Suprapubic skin (tissue), 4 donors: ENCODE data around the gene ATXN7L3. TPM values are rescaled to one million over a fixed set of nuclear protein-coding genes. Genes with fewer than 3 reads are reported as not detected.

ENCODE experiments used
- DNase-seq, 2 donors: peaks; one replicate each; pipeline ENCODE4 v3.0.0-alpha.2; 2019; ENCODE audit warnings: low spot score in 2 of 2
- H3K27ac ChIP-seq: fragments of 200-600 bp; sonication (generic); one replicate; pipeline ENCODE4 v1.5.1; 2019
- H3K27me3 ChIP-seq: fragments of 200-600 bp; sonication (generic); one replicate; pipeline ENCODE4 v1.5.1; 2019
- H3K36me3 ChIP-seq: fragments of 200-600 bp; sonication (generic); one replicate; pipeline ENCODE4 v1.5.1; 2019
- H3K4me1 ChIP-seq: fragments of 200-600 bp; sonication (generic); one replicate; pipeline ENCODE4 v1.5.1; 2019
- H3K4me3 ChIP-seq: fragments of 200-600 bp; sonication (generic); one replicate; pipeline ENCODE4 v1.5.1; 2019; ENCODE audit warnings: mild to moderate bottlenecking
- H3K9me3 ChIP-seq: fragments of 200-600 bp; sonication (generic); one replicate; pipeline ENCODE4 v1.5.1; 2019
- EP300 ChIP-seq: sonication (generic); formaldehyde crosslinking; IDR thresholded peaks from one replicate; pipeline ENCODE4 v1.6.1; 2017; ENCODE audit warnings: antibody characterized with exemption
- POLR2A ChIP-seq, 2 donors: fragments of 450-650 bp; IDR thresholded peaks; one replicate each; pipeline ENCODE4 v1.6.1; 2017; ENCODE audit warnings: antibody characterized with exemption in 2 of 2, mild to moderate bottlenecking in 2 of 2, moderate library complexity in 2 of 2
- POLR2AphosphoS5 ChIP-seq, 3 donors: sonication (generic); formaldehyde crosslinking; IDR thresholded peaks; one replicate each; pipeline ENCODE4 v1.6.1; 2017; ENCODE audit warnings: antibody characterized with exemption in 3 of 3
- WGBS: methylation state at CpG from one replicate; pipeline ENCODE4 v1.1.5; 2018; 5-methylcytosine and 5-hydroxymethylcytosine counted together
- total RNA-seq, 4 donors: library from RNA; depleted of rRNA; stranded (reverse); fragments of >200 nt; gene quantifications; one replicate each; pipeline ENCODE4 v1.1.0, GENCODE V29; 2016
- TF ChIP-seq, protein P1 (sequence below), 2 donors: fragments of 200-600 bp in 1 of 2; fragments of 450-650 bp in 1 of 2; sonication (generic) in 1 of 2; IDR thresholded peaks; one replicate each; pipeline ENCODE4 v1.5.1; 2016 to 2019; ENCODE audit warnings: antibody characterized with exemption in 2 of 2, mild to moderate bottlenecking in 1 of 2, moderate library complexity in 1 of 2

ATXN7L3 gene
- total RNA-seq, 4 donors from 2014 or later: 44.1 to 75.0 (median 67.3) TPM

DNA sequence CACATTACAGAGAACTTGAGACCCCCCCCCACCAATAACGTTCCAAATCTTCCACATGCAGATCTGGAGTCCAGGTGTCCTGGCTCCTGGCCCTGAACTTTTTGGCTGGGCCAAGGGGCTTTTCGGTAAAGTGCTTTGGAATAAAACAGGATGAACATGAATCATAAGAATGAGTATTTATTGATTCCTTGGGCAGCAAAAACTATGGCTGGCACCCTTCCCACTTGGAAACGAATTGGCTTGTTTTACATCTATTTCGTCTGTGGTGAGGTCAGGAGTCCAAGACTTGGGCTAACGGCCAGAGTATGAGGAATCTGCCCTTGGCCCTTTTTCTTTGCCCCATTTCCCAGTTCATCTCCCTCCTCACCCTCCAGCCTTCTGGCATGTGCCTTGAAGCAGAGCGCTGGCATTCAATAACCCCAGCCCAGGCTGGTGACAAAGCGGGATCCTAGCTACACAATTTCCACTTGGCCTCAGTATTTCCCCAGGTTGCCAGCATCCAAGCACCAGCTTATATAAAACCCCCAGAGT lies 23.9 kb upstream of the ATXN7L3 start:
- peak in 1 of 2 donors; percentile 68 for DNase-seq
- H3K4me3 ChIP-seq: no peak overlapping the region
- 17% methylated on average over 7 of the region's 7 CpGs for WGBS
- H3K27ac ChIP-seq: no peak overlapping the region
- no peaks in the 10 kb centered on the region for H3K36me3 ChIP-seq
- no peaks in the 10 kb centered on the region for H3K9me3 ChIP-seq
- TF ChIP-seq, protein P1, sequence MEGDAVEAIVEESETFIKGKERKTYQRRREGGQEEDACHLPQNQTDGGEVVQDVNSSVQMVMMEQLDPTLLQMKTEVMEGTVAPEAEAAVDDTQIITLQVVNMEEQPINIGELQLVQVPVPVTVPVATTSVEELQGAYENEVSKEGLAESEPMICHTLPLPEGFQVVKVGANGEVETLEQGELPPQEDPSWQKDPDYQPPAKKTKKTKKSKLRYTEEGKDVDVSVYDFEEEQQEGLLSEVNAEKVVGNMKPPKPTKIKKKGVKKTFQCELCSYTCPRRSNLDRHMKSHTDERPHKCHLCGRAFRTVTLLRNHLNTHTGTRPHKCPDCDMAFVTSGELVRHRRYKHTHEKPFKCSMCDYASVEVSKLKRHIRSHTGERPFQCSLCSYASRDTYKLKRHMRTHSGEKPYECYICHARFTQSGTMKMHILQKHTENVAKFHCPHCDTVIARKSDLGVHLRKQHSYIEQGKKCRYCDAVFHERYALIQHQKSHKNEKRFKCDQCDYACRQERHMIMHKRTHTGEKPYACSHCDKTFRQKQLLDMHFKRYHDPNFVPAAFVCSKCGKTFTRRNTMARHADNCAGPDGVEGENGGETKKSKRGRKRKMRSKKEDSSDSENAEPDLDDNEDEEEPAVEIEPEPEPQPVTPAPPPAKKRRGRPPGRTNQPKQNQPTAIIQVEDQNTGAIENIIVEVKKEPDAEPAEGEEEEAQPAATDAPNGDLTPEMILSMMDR (IDR thresholded peaks at IDR 0.05): no peak
- TF ChIP-seq EP300: no peak
- TF ChIP-seq POLR2AphosphoS5 (IDR thresholded peaks at IDR 0.05): no peak
- no peak for TF ChIP-seq POLR2A (IDR thresholded peaks at IDR 0.05)
- H3K4me1 ChIP-seq: peaks cover 24% of the 10 kb centered on the region
- H3K27me3 ChIP-seq: no peaks in the 10 kb centered on the region

DNA sequence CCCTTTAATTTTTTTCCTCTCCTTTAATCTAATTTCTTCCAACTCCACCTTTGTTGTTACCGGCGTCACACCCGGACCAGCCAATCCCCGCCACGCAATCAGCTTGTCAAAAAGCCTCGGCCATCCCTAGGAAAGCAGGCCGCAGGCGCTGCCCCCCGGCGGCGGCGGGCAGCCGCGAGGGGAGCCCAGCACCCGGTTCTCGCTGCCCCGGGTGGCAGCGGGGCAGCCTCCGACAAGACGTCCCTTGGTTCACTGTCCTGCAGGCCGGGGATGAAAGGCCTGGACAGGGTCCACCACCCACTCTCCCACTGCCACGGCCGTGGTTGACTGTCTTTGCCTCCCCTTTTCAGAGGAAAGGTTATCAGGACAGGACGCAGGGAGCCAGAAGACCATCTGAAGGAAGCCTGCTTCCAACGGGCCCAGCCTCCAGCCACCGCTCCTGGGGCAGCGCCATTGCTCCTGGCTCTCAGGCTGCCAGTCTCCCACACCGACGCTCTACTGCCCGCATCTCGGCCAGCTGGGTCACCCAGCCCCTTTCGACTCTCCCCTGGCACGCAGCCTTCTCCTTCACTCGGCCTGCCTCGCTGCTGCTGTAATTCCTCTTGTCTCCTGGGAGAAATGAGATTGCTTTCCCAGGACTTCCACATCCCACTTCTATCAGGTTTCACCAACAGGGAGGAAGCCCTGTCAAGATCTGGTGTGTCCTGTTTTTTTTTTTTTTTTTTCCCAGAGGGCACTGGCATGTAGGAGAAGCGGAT lies 22.6 kb upstream of the ATXN7L3 start:
- H3K4me1 ChIP-seq: peaks cover 35% of the 10 kb centered on the region
- peak; percentile 83 to 88 for DNase-seq
- H3K4me3 ChIP-seq: peak overlapping the region; percentile 77
- peak overlapping the region; percentile 100 for H3K27ac ChIP-seq
- no peak for TF ChIP-seq EP300
- TF ChIP-seq, protein P1 (IDR thresholded peaks at IDR 0.05): no peak
- TF ChIP-seq POLR2A (IDR thresholded peaks at IDR 0.05): no peak
- TF ChIP-seq POLR2AphosphoS5 (IDR thresholded peaks at IDR 0.05): peak in 1 of 3 donors; percentile 25
- H3K9me3 ChIP-seq: no peaks in the 10 kb centered on the region
- under 1% methylated on average over 35 of the region's 36 CpGs for WGBS
- H3K36me3 ChIP-seq: no peaks in the 10 kb centered on the region
- H3K27me3 ChIP-seq: no peaks in the 10 kb centered on the region

DNA sequence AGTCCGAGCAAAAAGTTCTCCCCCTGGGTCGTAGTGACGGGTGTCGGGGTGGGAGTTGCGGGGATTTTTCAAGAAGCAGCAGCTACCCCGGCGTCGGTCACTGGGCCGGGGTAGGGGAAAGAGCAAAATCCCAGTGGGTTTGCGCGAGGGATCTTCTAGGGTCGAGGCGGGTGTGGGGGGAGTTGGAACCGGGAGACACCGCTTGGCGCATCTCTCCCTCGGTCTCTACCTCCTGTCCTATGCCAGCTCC lies 22.1 kb upstream of the ATXN7L3 start:
- TF ChIP-seq POLR2AphosphoS5 (IDR thresholded peaks at IDR 0.05) (no peak), POLR2A (IDR thresholded peaks at IDR 0.05) (no peak), EP300 (no peak)
- TF ChIP-seq, protein P1 (IDR thresholded peaks at IDR 0.05): no peak

DNA sequence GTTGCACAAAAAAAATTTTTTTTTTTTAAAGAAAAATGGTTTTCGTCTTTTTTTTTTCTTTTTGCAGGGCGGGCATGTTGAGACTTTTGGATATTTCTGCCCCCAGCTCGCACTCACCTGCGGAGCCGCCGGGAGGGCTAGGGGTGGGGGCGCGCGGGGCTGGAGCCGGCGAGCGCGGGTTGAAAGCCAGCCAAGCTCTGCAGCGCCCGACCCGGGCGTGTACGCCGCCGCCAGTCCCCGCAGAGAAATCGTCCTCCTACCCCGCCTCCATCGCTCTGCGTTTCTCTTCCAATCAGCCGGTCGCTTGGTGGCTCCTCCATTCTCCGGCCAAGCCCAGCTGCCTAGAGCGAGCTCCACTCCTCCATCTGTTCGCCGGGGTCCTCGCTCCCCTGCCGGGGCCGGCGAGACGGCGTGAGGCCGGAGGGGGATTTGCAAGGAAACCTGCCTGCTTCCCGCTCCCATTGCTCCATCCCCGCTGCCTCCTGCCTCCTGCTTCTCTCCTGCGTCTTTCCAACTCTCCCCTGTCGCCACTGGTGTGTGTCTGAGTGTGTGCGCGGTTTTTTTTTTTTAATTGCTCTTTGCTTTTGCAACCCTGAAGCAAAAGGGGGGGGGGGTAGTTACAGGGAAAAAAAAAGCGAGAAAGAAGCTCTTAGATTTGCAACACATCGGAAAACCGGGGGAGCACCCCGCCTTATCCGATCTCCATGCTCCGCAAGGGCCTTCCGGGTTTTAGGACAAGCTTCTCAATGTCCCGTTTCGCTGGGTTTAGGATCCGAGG lies 21.6 kb upstream of the ATXN7L3 start:
- peak overlapping the region; percentile 100 for H3K27ac ChIP-seq
- no peaks in the 10 kb centered on the region for H3K9me3 ChIP-seq
- peak overlapping the region; percentile 77 for H3K4me3 ChIP-seq
- H3K27me3 ChIP-seq: no peaks in the 10 kb centered on the region
- WGBS: under 1% methylated on average over 38 of the region's 54 CpGs
- TF ChIP-seq, protein P1 (IDR thresholded peaks at IDR 0.05): no peak
- TF ChIP-seq POLR2AphosphoS5 (IDR thresholded peaks at IDR 0.05): peak in 2 of 3 donors; percentile 13 to 44
- peaks cover 7% of the 10 kb centered on the region for H3K36me3 ChIP-seq
- DNase-seq: peak; percentile 89 to 92
- H3K4me1 ChIP-seq: peaks cover 45% of the 10 kb centered on the region

More for the DNA sequence above, 22.1 kb upstream of the ATXN7L3 start:
- peak in 1 of 2 donors; percentile 72 for DNase-seq
- under 1% methylated on average over 17 of the region's 17 CpGs for WGBS
- H3K4me3 ChIP-seq: peak overlapping the region; percentile 77
- peaks cover 1% of the 10 kb centered on the region for H3K36me3 ChIP-seq
- no peaks in the 10 kb centered on the region for H3K27me3 ChIP-seq
- H3K27ac ChIP-seq: peak overlapping the region; percentile 100
- H3K4me1 ChIP-seq: peaks cover 40% of the 10 kb centered on the region
- H3K9me3 ChIP-seq: no peaks in the 10 kb centered on the region
